Measurements from ENCODE around the gene OSGEP. TPM values are rescaled to one million over a fixed set of nuclear protein-coding genes. Genes with fewer than 3 reads are reported as not detected.

OSGEP gene
- total and polyA plus RNA-seq, 2 of the 13 experiments (the other 11 are each of a cell fraction or from before 2014, with no cell fraction given): 39.7 to 41.1 TPM

GRCh38 chr14:20441461-20441860 is 13.2 kb downstream of the OSGEP start:
- Histone ChIP-seq H2AFZ (ENCODE audit: low read length) (no peak overlapping the region), H3K4me2 (ENCODE audit: low read depth, low read length) (no peak overlapping the region), H3K79me2 (ENCODE audit: insufficient read depth, low read length) (no peaks in the 10 kb centered on the region), H3K9ac (ENCODE audit: insufficient read depth, low read depth, low read length) (no peak overlapping the region), H3K27ac (ENCODE audit: extremely low read length, insufficient read depth, low read length) (no peak overlapping the region), H3K27me3 (ENCODE audit: control insufficient read depth in 1 of 2, insufficient read depth in 2 of 2, low read length in 2 of 2) (peaks cover 1 to 9% of the 10 kb centered on the region in 2 experiments; a peak in 2 of 5 replicates), H3K4me1 (ENCODE audit: insufficient read depth, low read length) (peaks cover 18% of the 10 kb centered on the region), H3K9me3 (ENCODE audit: low read length) (no peaks in the 10 kb centered on the region), H3K36me3 (replicated peaks in 1 of 2; ENCODE audit: control insufficient read depth in 1 of 2, insufficient read depth in 2 of 2, low read length in 2 of 2) (peaks cover 1 to 10% of the 10 kb centered on the region in 2 experiments; a peak in 3 of 5 replicates), H4K20me1 (ENCODE audit: insufficient read depth, low read length) (no peaks in the 10 kb centered on the region), H3K4me3 (replicated peaks in 1 of 3; ENCODE audit: insufficient read depth in 1 of 3, low read depth in 2 of 3, low read length in 3 of 3) (no peak overlapping the region)
- ChIA-PET CTCF (ENCODE audit: low intra/inter-chr PET ratio, low total read pairs) (no interaction called here), POLR2A (interaction anchor here (1.3 kb wide), 1 partner anchor 14 kb away, joined by 4 read pairs; the partner anchor contains the start of gene APEX1)
- 92% methylated on average over 2 of the region's 2 CpGs for WGBS (ENCODE audit: low lambda C conversion rate)
- DNase-seq (ENCODE audit: low spot score) (no peak), ATAC-seq (no peak), FAIRE-seq (no peak)
- no peak for TF ChIP-seq ZNF3 (CRISPR knock-in tag; IDR thresholded peaks at IDR 0.05)
- no peak for TF ChIP-seq ZNF772 (CRISPR knock-in tag; IDR thresholded peaks at IDR 0.05)
- TF ChIP-seq SIX1 (CRISPR knock-in tag; IDR thresholded peaks at IDR 0.05; ENCODE audit: borderline replicate concordance): no peak
- no peak for TF ChIP-seq ZNF766 (CRISPR knock-in tag; IDR thresholded peaks at IDR 0.05; ENCODE audit: borderline replicate concordance)
- no peak for TF ChIP-seq ZNF17 (CRISPR knock-in tag; IDR thresholded peaks at IDR 0.05)
- TF ChIP-seq ZBTB43 (CRISPR knock-in tag; conservative IDR thresholded peaks at IDR 0.05): no peak
- TF ChIP-seq ONECUT2 (CRISPR knock-in tag; IDR thresholded peaks at IDR 0.05): no peak
- TF ChIP-seq ZNF263 (CRISPR knock-in tag; IDR thresholded peaks at IDR 0.05): no peak
- TF ChIP-seq ZNF180 (CRISPR knock-in tag; IDR thresholded peaks at IDR 0.05; ENCODE audit: borderline replicate concordance, low read depth): no peak
- in situ Hi-C loops (cut with HindIII; ENCODE audit: extremely low pct_ligation_motif_present, low pct_unique_long_range_greater_than_20kb) (no loop called here), intact Hi-C loops (cut with micrococcal nuclease; ENCODE audit: unreplicated experiment) (no loop called here)
- BruUV-seq (replicated peaks): no TSS peak
